ENCODE data around the gene SERPINA3. TPM values are rescaled to one million over a fixed set of nuclear protein-coding genes. Genes with fewer than 3 reads are reported as not detected.

SERPINA3 gene
- total RNA-seq, 1 experiment from 2014 or later, result 2.3 TPM

DNA sequence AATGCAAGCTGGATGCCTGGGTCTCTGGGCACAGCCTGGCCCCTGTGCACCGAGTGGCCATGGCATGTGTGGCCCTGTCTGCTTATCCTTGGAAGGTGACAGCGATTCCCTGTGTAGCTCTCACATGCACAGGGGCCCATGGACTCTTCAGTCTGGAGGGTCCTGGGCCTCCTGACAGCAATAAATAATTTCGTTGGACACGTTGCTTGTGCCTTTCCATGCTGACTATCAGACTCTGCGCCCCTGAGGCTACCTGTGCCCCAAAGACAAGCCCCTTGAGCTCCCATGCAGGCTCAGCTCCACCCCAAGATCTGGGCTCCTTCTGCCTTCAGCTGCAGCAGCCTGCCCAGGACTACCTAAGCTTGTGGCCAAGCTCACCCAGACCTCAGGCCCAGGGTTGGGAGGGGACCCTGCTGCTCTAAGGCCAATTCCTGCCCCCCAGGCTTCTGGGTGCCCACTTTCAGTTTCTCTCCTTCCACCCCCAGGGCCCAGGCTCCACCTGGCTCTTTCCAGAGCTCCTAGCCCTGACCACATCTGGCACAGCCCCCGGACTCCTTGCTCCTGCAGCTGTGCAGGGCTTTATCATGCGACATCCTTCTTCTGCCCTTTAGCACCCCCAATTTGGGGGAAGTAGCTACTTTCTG lies 11.8 kb downstream of the SERPINA3 start:
- Histone ChIP-seq H3K36me3 (ENCODE audit: control insufficient read depth, insufficient read depth, low read length) (no peaks in the 10 kb centered on the region), H3K27me3 (replicated peaks; ENCODE audit: control insufficient read depth, insufficient read depth, low read length) (no peaks in the 10 kb centered on the region; the same call in 1 of the 2 replicates), H3K4me3 (ENCODE audit: low read depth, low read length) (no peak overlapping the region), H3K9me3 (0 out of 2 replicates have a peak, but pooled peaks cover 3% of the 10 kb centered on the region), H3K4me1 (no peaks in the 10 kb centered on the region)
- BruUV-seq (replicated peaks), result no TSS peak
- TF ChIP-seq CTCF (IDR thresholded peaks at IDR 0.05; ENCODE audit: insufficient read depth in 1 of 2, low read depth in 1 of 2, low read length in 1 of 2, severe bottlenecking in 1 of 2, unreplicated experiment in 1 of 2), result no peak
- Mint-ChIP-seq H3K36me3 (ENCODE audit: insufficient read depth, unreplicated experiment) (no peaks in the 10 kb centered on the region), H3K9me3 (ENCODE audit: unreplicated experiment) (peaks cover 17% of the 10 kb centered on the region), H3K27ac (ENCODE audit: unreplicated experiment) (no peak overlapping the region), H3K4me1 (ENCODE audit: low read depth, unreplicated experiment) (no peaks in the 10 kb centered on the region), H3K27me3 (ENCODE audit: insufficient read depth, unreplicated experiment) (peaks cover under 1% of the 10 kb centered on the region), H3K4me3 (ENCODE audit: unreplicated experiment) (no peak overlapping the region)
- CTCF ChIA-PET, result interaction anchor here (0.5 kb wide), 1 partner anchor 21 kb away, joined by 3 read pairs; no protein-coding TSS in a partner anchor
- POLR2A ChIA-PET, result no interaction called here
- no peak for DNase-seq
- intact Hi-C loops (cut with micrococcal nuclease; ENCODE audit: unreplicated experiment), result no loop called here

DNA sequence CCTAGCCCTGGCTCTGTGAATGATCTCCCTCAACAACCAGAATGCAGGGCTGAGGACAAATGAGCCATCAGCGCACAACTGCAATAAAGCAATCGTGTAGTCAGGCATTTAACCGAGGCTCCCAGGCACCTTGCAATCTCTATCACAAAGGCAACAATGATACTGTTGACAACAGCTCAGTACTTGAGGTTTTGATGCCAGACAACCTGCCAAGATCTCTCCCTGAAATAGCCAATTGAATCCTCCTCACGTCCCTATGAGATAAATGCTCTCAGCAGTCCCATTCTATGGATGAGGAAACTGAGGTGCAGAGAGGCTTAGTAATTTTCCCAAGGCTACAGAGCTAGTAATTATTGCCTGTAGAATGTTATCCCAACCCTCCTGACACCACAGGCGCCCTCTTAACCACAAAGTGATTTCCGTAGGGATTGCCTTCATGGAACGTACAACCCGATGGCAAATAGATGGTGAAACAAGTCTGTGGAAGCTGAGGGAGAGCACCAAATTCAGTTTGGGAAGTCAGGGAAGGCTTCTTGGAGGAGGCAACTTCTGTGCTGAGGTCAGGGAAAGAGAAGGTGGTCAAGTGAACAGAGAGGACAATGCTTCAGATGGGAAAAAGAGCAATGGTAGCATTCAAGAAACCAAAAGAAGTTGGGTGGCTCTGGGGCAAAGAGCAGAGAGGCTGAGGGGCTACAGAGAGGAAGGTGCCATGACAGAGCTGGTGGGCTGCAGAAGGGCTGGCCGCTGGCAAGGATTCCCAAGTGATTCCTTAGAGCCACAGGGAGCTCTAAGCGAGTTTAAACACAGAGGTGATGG lies 12.6 kb downstream of the SERPINA3 start:
- no TSS peak for BruUV-seq (replicated peaks)
- H3K4me3 Mint-ChIP-seq (ENCODE audit: unreplicated experiment), result no peak overlapping the region
- H3K9me3 ChIP-seq, result no peaks in the 10 kb centered on the region
- ChIA-PET POLR2A (no interaction called here), CTCF (interaction anchor here (0.6 kb wide), 1 partner anchor 64 kb away, joined by 5 read pairs; no protein-coding TSS in a partner anchor)
- no peak overlapping the region for H3K27ac Mint-ChIP-seq (ENCODE audit: unreplicated experiment)
- peaks cover 3% of the 10 kb centered on the region for H3K27me3 Mint-ChIP-seq (ENCODE audit: insufficient read depth, unreplicated experiment)
- H3K27me3 ChIP-seq (replicated peaks; ENCODE audit: control insufficient read depth, insufficient read depth, low read length), result no peaks in the 10 kb centered on the region; the same call in 1 of the 2 replicates
- DNase-seq, result no peak
- TF ChIP-seq CTCF (IDR thresholded peaks at IDR 0.05; ENCODE audit: insufficient read depth in 1 of 2, low read depth in 1 of 2, low read length in 1 of 2, severe bottlenecking in 1 of 2, unreplicated experiment in 1 of 2), result no peak
- no peaks in the 10 kb centered on the region for H3K4me1 Mint-ChIP-seq (ENCODE audit: low read depth, unreplicated experiment)
- peaks cover 9% of the 10 kb centered on the region for H3K9me3 Mint-ChIP-seq (ENCODE audit: unreplicated experiment)
- H3K36me3 ChIP-seq (ENCODE audit: control insufficient read depth, insufficient read depth, low read length), result no peaks in the 10 kb centered on the region
- intact Hi-C loops (cut with micrococcal nuclease; ENCODE audit: unreplicated experiment), result no loop called here
- H3K4me1 ChIP-seq, result no peaks in the 10 kb centered on the region
- no peaks in the 10 kb centered on the region for H3K36me3 Mint-ChIP-seq (ENCODE audit: insufficient read depth, unreplicated experiment)
- no peak overlapping the region for H3K4me3 ChIP-seq (ENCODE audit: low read depth, low read length)

DNA sequence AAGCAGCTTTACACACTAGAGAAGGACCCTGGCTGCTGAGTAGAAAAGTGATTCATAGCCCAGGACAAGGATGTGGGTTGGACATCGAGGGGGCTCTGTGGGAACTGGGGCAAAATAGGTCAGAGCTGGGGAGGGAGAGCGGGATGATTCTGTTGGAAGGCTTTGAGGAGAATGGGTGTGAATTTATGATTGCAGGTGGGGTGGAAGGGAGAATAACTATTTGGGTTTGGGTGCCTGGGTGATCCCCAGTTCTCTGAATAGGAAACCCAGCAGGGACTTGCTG lies 13.1 kb downstream of the SERPINA3 start:
- no TSS peak for BruUV-seq (replicated peaks)
- H3K27me3 Mint-ChIP-seq (ENCODE audit: insufficient read depth, unreplicated experiment), result peaks cover 3% of the 10 kb centered on the region
- no peak overlapping the region for H3K4me3 Mint-ChIP-seq (ENCODE audit: unreplicated experiment)
- no peaks in the 10 kb centered on the region for H3K9me3 ChIP-seq
- no peak overlapping the region for H3K4me3 ChIP-seq (ENCODE audit: low read depth, low read length)
- intact Hi-C loops (cut with micrococcal nuclease; ENCODE audit: unreplicated experiment), result no loop called here
- H3K36me3 Mint-ChIP-seq (ENCODE audit: insufficient read depth, unreplicated experiment), result no peaks in the 10 kb centered on the region
- no peak for DNase-seq
- no peaks in the 10 kb centered on the region for H3K4me1 Mint-ChIP-seq (ENCODE audit: low read depth, unreplicated experiment)
- H3K4me1 ChIP-seq, result no peaks in the 10 kb centered on the region
- peaks cover 4% of the 10 kb centered on the region for H3K9me3 Mint-ChIP-seq (ENCODE audit: unreplicated experiment)
- no peaks in the 10 kb centered on the region; the same call in 1 of the 2 replicates for H3K27me3 ChIP-seq (replicated peaks; ENCODE audit: control insufficient read depth, insufficient read depth, low read length)
- no peak for TF ChIP-seq CTCF (IDR thresholded peaks at IDR 0.05; ENCODE audit: insufficient read depth in 1 of 2, low read depth in 1 of 2, low read length in 1 of 2, severe bottlenecking in 1 of 2, unreplicated experiment in 1 of 2)
- no peaks in the 10 kb centered on the region for H3K36me3 ChIP-seq (ENCODE audit: control insufficient read depth, insufficient read depth, low read length)
- H3K27ac Mint-ChIP-seq (ENCODE audit: unreplicated experiment), result no peak overlapping the region
- ChIA-PET POLR2A (no interaction called here), CTCF (interaction anchor here (0.6 kb wide), 1 partner anchor 63 kb away, joined by 5 read pairs; no protein-coding TSS in a partner anchor)

Measured in Caco-2 (cell line).